GM19467 (cell line): Measurements from ENCODE around the gene ESPN.

Experiments used
- ATAC-seq: cut with Tn5 transposase; IDR thresholded peaks from one replicate; pipeline ENCODE4 v1.9.1; 2021; ENCODE audit warnings: mild to moderate bottlenecking, moderate library complexity; ENCODE audit not compliant: unreplicated experiment

Gene ESPN

GRCh38 chr1:6409053-6409452 is 15.5 kb upstream of the ESPN start:
- ATAC-seq: no peak

- ATAC-seq: no peak
These were observed 14.8 kb upstream of the ESPN start for GRCh38 chr1:6409733-6410132.

- no peak for ATAC-seq
These were observed 14.2 kb upstream of the ESPN start for GRCh38 chr1:6410248-6410893.

DNA sequence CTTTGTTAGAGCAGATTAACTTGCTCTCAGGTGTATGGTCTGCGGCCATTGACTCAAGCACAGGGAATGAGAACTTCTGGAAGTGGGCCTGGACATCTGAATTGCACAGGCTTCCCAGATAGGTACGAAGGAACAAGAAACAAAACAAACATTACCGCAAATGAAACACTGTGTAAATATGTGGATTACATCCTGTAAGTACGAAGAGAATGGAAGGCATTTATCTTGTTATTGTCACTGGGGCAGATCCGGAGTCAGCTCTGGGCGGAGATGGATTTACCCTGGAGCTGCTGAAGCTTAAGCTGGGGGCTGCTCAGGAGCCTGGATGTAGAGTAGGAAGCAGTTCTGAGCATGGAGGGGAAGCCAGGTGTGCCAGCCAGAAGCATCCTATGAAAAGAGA is 11.7 kb upstream of the ESPN start:
- no peak for ATAC-seq

DNA sequence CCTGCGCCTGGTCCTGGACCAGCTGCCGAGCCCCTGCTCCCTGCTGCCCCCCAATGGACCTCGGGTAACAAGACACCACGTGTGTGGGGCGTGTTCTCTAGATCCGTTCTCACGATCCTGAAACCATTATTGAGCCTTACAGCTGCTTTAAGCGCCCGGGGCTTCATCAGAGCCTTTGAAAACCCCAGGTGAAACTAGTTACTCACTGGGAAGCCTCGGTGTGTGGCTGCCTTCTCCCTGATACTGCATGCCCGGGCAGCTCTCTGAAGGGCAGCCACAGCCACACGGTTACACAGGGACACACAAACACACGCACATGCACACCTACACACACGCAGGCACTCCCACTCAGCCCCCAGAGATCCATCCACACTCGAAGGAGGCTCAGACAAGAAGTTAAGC is 10.1 kb upstream of the ESPN start:
- peak; percentile 73 for ATAC-seq

DNA sequence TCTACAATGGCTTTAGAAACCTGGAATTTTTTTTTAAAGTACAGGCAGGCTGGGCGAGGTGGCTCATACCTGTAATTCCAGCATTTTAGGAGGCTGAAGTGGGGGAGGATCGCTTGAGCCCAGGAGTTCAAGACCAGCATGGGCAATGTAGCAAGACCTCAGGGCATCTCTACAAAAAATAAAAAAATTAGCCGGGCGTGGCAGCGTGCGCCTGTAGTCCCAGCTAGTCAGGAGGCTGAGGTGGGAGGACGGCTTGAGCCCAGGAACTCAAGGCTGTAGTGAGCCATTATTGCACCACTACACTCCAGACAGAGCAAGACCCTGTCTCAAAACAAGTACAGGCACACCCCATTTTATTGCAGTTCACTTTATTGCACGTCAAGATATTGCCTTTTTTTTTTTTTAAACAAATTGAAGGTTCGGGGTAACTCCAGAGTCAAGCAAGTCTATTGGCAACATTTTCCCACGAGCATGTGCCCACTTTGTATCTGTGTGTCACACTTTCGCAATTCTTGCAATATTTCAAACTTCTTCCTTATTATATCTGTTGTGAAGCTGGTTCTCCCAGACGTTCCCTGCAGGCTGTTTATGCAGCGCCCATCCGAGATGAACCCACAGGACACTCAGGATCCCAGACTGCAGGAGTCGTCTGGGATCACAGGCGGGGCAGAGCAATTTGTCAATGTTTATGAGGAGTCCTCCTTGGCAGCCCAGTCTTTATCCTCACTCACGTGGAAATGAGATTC is 9.5 kb upstream of the ESPN start:
- no peak for ATAC-seq

DNA sequence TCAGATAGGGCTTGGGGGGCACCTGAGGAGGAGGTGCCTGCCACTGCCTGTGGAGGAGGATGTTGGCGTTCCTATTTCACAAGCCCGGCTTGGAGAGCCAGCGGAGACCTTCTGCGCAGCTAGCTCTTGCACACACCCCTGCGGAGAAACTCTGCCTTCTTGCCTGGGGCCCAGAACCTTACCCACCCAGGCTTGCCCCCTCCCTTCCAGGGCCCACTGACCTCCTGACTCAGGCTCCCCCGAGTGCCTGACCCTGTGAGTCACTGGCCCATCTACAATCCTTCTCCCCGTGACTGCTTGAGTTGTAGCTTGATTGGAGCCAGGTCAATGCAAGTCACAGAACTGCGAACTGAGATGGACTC is 8.3 kb upstream of the ESPN start:
- no peak for ATAC-seq

- no peak for ATAC-seq
These were observed 7.7 kb upstream of the ESPN start for GRCh38 chr1:6416906-6417305.

- no peak for ATAC-seq
These were observed 6.5 kb upstream of the ESPN start for GRCh38 chr1:6417961-6418667.

- no peak for ATAC-seq
These were observed 5.7 kb upstream of the ESPN start for GRCh38 chr1:6418668-6419396.

DNA sequence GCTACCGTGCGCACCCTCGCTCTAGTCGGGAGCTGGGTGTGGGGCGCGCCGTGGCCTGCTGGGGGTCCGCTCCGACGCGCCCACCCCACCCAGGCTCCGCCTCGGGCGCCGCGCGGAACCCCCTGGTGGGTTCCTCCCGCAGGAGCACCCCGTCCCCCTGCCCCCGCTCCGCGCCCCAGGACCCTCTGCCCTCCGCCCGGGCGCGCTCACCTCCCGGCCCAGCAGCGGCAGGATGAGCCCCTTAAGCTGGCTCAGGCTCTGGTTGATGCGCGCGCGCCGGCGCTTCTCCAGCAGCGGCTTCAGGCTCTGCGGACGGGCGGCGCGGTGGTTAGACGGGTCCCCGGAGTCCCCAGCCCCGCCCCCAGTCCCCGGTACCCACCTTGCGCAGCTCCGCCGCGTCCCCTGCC is 5.2 kb upstream of the ESPN start:
- no peak for ATAC-seq

- ATAC-seq: no peak
These were observed 4.6 kb upstream of the ESPN start, which contains the start of gene HES2 for GRCh38 chr1:6419804-6420453. Gene HES2 (minus strand): TSS chr1:6419919. CDS start chr1:6419820, 99 bp downstream.

DNA sequence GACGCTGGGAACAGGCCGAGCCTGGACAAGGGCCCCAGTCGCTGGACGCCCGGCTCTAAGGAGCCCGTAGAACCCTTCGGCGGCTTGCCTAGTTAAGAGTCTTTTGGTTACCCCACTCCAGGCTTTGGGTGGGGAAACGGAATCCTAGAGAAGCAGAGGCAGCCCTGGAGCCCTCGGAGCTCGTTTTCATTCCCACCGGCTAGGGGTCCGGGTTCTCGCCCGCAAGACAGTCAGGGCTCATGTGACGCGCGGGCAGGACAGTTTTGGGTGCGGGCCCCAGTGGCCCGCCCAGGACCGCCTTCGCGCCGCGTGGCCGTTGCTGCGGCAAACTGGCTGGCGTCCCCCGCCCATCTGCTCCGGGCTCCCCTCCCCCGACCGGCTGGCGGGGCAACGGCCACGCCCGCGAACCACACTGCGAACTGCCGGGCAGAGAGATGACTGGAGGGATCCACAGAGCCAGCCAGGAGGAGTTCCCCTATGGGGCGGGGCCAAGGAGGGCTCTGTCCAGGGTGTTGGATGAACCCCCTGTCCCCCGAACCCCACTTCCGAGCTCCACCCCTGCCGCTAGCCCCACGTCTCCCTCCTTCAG is 4.0 kb upstream of the ESPN start:
- no peak for ATAC-seq

- no peak for ATAC-seq
These were observed 3.3 kb upstream of the ESPN start for GRCh38 chr1:6421266-6421665.

- no peak for ATAC-seq
These were observed 1.1 kb upstream of the ESPN start for GRCh38 chr1:6423321-6423999.

- no peak for ATAC-seq
These were observed 493 bp upstream of the ESPN start for GRCh38 chr1:6424000-6424565.

DNA sequence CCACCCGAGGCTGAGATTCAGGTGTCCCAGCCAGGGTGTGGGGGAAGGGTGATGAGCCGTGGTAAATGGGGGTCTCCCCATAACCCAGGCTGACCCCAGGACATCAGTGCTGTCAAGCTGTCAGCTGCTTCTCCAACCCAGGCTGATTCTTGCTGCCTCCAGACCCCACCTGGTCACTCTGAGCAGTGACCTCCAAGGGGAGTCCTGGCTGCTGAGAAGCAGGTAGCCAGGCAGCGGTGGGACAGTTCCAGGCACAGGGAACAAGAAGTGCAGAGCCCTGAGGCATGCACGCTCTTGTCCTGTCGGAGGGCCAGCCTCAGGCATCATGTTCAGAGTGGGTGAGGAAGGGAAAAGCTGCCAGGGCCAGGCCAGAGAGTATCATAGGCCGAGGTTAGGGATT is 1.1 kb downstream of the ESPN start:
- ATAC-seq: no peak

DNA sequence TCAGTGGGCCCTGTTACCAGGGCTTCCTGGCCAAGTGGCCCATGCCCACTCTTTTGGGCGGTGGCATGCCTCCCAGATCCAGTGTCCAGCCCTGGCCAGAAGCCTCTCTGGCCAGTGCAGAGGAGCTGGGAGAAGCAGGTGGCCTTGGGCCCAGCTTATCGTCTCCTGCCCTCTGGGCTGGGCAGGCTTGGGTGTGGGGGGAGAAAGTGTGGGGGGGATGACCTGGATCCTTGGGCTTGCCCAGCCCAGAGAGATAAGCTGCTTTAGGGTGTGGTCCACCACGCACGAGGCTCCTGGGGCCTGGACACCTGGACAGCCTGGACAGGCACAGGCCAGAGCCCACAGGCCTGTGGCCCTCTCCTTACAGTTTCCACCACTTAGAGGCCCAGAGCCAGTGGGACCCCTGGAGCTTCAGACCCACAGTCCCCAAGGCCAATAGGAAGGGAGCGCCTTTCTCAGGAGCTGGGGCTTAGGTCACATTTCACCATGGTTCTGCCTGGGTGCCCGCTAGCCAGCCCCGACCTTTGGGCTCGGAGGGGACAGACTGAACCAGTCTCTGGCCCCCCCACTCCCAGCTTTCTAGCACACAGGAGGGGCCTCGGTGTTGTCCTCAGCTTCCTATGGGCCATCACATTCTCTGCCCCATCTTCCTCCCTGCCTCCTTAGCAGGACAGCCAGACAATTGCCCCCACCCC is 1.8 kb downstream of the ESPN start:
- no peak for ATAC-seq

- ATAC-seq: no peak
These were observed 2.4 kb downstream of the ESPN start for GRCh38 chr1:6426972-6427350.
